SHP77 treated with DMSO at 0.1 percent for 48 hours (cell line): Measurements from ENCODE around the gene WSCD1.

Experiments used
- DNase-seq: peaks from one replicate; lab custom pipeline; 2025; lab: John Stamatoyannopoulos, UW

The WSCD1 gene

GRCh38 chr17:6160911-6161855 lies 91.0 kb downstream of the WSCD1 start:
- no peak for DNase-seq

- no peak for DNase-seq
These were observed 92.0 kb downstream of the WSCD1 start for GRCh38 chr17:6162216-6162615.

- DNase-seq = no peak
These were observed 92.7 kb downstream of the WSCD1 start for GRCh38 chr17:6162892-6163291.

GRCh38 chr17:6163612-6164333 lies 93.6 kb downstream of the WSCD1 start:
- no peak for DNase-seq

DNA sequence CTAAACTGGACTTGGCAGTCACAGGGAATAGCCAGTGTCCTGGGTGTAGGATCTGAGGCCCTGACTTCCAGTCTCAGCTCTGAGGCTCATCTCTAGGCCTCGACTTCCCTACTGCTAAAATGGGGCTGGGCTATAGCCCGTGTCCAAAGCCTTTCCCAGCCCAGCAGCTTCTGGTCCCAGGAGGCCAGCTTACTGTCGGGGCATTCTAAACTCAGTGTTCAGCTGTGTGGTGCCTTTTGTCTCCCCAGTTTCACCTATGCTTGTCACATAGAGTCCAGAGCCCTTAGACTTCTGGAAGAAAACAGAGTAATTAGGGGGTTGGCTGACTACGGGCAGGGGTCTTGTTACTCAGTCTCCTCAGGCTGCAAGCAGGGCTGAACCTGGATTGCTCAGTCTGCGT lies 94.8 kb downstream of the WSCD1 start:
- DNase-seq = no peak

DNA sequence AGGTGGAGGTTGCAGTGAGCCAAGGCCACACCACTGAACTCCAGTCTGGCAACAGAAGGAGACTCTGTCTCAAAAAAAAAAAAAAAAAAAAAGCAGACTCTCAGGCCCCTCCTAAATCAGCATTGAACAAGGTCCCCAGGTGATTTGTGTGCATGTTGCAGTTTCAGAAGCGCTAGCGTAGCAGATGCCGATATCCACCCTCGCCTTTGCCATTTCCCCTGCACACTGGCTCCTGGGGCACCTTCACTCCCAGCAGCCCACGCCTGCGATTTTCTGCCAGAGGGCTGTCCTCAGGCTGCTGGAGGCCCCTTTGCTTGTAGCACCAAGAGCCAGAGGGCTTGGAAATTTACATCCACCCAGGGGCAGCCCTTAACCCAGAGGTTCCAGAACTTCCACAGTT lies 95.6 kb downstream of the WSCD1 start:
- DNase-seq = no peak

DNA sequence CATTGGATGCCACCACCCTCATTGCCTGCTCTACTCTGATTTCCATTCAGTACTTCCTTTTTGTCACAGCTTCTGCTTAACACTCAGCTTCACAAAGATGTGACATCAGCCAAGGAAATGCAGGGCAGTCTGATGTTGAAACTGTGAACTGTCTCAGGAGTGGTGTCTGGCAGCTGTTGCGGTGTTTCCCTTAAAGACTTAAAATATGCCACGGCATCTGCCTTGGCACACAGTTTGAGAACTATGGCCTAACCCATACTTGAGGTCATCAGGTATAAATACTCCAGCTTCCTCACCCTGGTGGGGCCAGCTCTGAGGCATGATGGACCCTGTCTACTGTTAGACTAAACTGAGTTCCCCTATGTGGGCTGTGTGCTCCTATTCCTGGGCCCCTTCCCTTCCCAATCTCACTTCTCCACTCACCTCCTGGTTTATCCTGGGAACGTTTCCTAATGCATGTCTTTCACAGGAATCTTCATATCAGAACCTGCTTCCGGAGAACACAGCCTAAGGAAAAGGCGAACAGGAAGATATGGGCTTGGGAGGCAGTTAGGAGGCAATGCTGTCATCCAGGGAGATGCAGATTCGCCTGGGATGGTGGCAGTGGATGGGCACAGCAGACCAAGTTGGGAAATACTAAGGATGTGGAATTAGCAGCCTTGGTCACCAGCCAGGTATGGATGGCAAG lies 96.5 kb downstream of the WSCD1 start:
- no peak for DNase-seq

DNA sequence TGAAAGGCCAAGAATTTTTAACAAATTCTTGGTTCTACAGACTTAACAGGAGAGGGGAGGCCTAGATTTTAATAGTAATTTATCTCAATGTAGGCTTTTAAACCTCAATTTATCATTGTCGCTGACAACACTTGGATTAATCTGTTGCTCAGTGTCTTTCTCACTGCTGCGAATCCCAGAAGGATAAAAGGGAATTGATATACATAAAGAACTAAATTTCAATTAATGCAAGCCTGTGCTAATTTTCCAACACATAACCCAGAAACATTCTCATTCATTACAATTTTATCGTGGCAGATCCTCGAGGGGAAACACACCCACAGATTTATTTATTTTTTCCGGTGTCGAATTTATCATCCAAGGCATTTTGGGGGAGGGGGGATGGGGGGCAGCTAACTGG lies 98.1 kb downstream of the WSCD1 start:
- no peak for DNase-seq

DNA sequence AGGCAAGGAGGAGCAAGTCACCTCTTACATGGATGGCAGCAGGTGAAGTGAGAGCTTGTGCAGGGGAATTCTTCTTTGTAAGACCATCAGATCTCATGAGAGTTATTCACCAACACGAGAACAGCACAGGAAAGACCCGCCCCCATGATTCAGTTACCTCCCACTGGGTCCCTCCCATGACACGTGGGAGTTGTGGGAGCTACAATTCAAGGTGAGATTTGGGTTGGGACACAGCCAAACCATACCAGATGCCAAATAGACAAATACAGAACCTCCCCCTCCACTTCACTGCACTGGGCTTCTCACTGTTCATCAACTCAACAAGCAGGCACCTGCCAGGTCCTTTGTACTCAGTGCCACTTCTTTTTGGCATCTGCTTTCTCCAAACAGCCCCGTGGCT lies 100.2 kb downstream of the WSCD1 start:
- DNase-seq = peak; percentile 14

DNA sequence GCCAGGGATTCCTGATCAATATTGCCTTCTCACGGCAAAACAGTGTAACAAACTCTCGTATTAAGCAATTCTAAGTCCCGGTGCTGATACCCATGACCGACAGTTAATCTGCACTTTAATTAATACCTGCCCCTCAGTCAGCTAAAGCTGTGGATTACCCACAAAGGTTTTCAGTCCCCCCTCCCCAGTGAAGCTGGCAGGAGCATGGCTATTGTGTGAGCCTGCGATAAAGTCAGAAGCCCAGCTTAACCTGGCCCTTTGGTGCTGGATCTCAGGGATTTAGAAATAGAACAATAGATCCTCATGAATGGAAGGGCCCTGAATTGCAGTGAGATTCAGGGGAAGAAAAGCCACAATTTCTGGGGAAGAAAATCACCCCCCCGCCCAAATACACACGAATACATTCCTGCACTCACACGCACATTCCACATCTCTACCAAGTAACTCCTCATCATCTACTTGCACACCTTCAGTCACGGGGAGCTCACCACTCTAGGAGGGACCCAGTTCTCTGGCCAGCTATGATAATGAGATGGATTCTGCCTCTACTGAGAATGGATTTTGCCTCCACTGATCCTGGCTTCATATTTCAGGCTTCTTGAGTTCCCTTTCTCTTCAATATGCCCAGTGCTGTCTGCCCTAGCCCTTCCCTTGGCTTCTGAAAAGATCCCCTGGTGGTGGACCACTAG lies 102.6 kb downstream of the WSCD1 start:
- DNase-seq = no peak

DNA sequence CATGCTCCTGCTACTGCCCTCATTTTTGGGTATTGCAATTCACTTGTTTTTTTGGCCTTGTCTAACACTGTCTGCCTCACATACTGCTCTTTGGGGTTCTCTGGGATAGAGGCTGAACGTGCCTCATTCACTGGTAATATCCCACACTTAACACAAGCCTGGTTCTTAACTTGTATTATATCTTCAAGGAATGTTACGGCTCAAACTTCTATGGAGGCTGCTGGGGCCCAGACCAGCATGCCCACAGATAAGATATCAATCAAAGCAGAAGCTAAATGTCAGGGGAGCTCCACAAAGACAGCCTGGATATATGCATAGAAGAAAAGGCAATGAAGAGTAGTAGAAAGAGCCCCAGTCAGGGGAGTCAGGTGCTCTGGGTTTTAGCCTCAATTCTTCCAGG lies 103.5 kb downstream of the WSCD1 start:
- DNase-seq = no peak
